ENCODE results near the gene DUSP23.

GRCh38 chr1:159743651-159744410 lies 36.9 kb upstream of the DUSP23 start:
- no peak for TF ChIP-seq CTCF (IDR thresholded peaks at IDR 0.05; ENCODE audit: insufficient read depth, low read length, poor library complexity, severe bottlenecking)
- no peak for TF ChIP-seq EZH2phosphoT487 (conservative IDR thresholded peaks at IDR 0.05; ENCODE audit: low read length)
